ENCODE measurements around the gene MAST2. TPM values are rescaled to one million over a fixed set of nuclear protein-coding genes. Genes with fewer than 3 reads are reported as not detected.
"Not testable (repeated sequence)": the region's sequence is repeated elsewhere in the genome, so short reads cannot be mapped to it uniquely, and the experiment has no call there.

MAST2 gene
- total RNA-seq, 1 experiment from 2014 or later: 9.6 TPM

GRCh38 chr1:45857755-45858492, 54.5 kb downstream of the MAST2 start:
- DNase-seq (ENCODE audit: low spot score): not testable (repeated sequence)

- no peak for DNase-seq (ENCODE audit: low spot score)
These were observed 55.8 kb downstream of the MAST2 start for GRCh38 chr1:45859221-45859620.

GRCh38 chr1:45862008-45862407, 58.6 kb downstream of the MAST2 start:
- no peak for DNase-seq (ENCODE audit: low spot score)

GRCh38 chr1:45863218-45863617, 59.8 kb downstream of the MAST2 start:
- DNase-seq (ENCODE audit: low spot score): no peak

GRCh38 chr1:45864167-45865106, 61.0 kb downstream of the MAST2 start:
- DNase-seq (ENCODE audit: low spot score): no peak

- DNase-seq (ENCODE audit: low spot score): no peak
These were observed 64.4 kb downstream of the MAST2 start for GRCh38 chr1:45867697-45868348.

- no peak for DNase-seq (ENCODE audit: low spot score)
These were observed 65.4 kb downstream of the MAST2 start for GRCh38 chr1:45868861-45869260.

- no peak for DNase-seq (ENCODE audit: low spot score)
These were observed 67.1 kb downstream of the MAST2 start for GRCh38 chr1:45870500-45870899.

- DNase-seq (ENCODE audit: low spot score): peak; percentile 74
These were observed 68.9 kb downstream of the MAST2 start for GRCh38 chr1:45872173-45872801.

- DNase-seq (ENCODE audit: low spot score): no peak
These were observed 72.7 kb downstream of the MAST2 start for GRCh38 chr1:45876000-45876617.

- no peak for DNase-seq (ENCODE audit: low spot score)
These were observed 73.9 kb downstream of the MAST2 start for GRCh38 chr1:45877264-45877663.

- no peak for DNase-seq (ENCODE audit: low spot score)
These were observed 76.6 kb downstream of the MAST2 start for GRCh38 chr1:45879885-45880598.

- no peak for DNase-seq (ENCODE audit: low spot score)
These were observed 77.5 kb downstream of the MAST2 start for GRCh38 chr1:45880930-45881329.

- no peak for DNase-seq (ENCODE audit: low spot score)
These were observed 80.2 kb downstream of the MAST2 start for GRCh38 chr1:45883658-45884057.

- DNase-seq (ENCODE audit: low spot score): peak; percentile 31
These were observed 81.3 kb downstream of the MAST2 start for GRCh38 chr1:45884700-45885099.

GRCh38 chr1:45886229-45886628, 82.8 kb downstream of the MAST2 start:
- no peak for DNase-seq (ENCODE audit: low spot score)

GRCh38 chr1:45887156-45887842, 83.9 kb downstream of the MAST2 start:
- DNase-seq (ENCODE audit: low spot score): no peak

- DNase-seq (ENCODE audit: low spot score): no peak
These were observed 86.7 kb downstream of the MAST2 start for GRCh38 chr1:45890078-45890477.

- no peak for DNase-seq (ENCODE audit: low spot score)
These were observed 87.7 kb downstream of the MAST2 start for GRCh38 chr1:45891087-45891486.
